ENCODE results near the gene SERPINA1.

Gene SERPINA1

DNA sequence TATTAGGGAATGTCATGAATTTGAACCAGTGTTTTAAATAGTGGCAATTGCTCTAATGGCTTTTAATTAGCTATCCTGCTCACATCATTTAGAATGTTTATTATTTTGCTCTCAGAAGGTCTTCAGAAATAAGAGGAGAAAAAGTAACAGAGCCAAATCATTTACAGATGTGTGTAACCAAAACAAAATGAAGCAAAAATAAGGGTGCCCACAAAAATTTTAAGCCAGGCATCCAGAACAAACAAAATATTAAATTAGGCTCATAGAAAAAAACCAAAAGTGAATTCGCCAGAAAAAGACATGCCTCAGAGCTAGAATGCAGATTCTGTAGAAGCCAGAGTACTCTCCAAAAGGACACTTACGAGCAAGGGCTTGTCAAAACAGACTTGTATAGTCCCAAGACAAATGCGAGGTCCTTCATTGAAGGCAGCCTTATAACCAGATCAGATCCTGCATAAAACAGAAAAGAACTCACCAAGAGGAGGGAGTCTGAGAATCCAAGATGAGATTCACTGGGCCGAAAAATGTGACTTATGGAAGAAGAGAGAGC is 20.2 kb upstream of the SERPINA1 start:
- no peaks in the 10 kb centered on the region for H3K27me3 ChIP-seq (ENCODE audit: insufficient read depth, low read length, poor library complexity)
- no peak overlapping the region for H3K4me3 ChIP-seq (ENCODE audit: low read depth in 1 of 2, low read length in 2 of 2)
- DNase-seq = no peak
- H4K20me1 ChIP-seq (ENCODE audit: insufficient read depth, low read length) = no peaks in the 10 kb centered on the region
- no peak for TF ChIP-seq EZH2 (IDR thresholded peaks at IDR 0.05; ENCODE audit: borderline replicate concordance, low read depth, low read length, severe bottlenecking)
- TF ChIP-seq, protein P1, sequence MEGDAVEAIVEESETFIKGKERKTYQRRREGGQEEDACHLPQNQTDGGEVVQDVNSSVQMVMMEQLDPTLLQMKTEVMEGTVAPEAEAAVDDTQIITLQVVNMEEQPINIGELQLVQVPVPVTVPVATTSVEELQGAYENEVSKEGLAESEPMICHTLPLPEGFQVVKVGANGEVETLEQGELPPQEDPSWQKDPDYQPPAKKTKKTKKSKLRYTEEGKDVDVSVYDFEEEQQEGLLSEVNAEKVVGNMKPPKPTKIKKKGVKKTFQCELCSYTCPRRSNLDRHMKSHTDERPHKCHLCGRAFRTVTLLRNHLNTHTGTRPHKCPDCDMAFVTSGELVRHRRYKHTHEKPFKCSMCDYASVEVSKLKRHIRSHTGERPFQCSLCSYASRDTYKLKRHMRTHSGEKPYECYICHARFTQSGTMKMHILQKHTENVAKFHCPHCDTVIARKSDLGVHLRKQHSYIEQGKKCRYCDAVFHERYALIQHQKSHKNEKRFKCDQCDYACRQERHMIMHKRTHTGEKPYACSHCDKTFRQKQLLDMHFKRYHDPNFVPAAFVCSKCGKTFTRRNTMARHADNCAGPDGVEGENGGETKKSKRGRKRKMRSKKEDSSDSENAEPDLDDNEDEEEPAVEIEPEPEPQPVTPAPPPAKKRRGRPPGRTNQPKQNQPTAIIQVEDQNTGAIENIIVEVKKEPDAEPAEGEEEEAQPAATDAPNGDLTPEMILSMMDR (IDR thresholded peaks at IDR 0.05; ENCODE audit: borderline replicate concordance, extremely low read depth, low read length, poor library complexity, severe bottlenecking) = no peak
- H3K27ac ChIP-seq (ENCODE audit: low read length) = no peak overlapping the region
- no peak for ATAC-seq (ENCODE audit: insufficient read depth, low read depth)
- H3K9ac ChIP-seq (ENCODE audit: low read depth, low read length) = no peak overlapping the region
- H3K4me2 ChIP-seq (ENCODE audit: insufficient read depth, low read length) = no peak overlapping the region
- H3K79me2 ChIP-seq (ENCODE audit: insufficient read depth, low read length) = no peaks in the 10 kb centered on the region
- no peaks in the 10 kb centered on the region for H3K36me3 ChIP-seq (ENCODE audit: insufficient read depth, low read length)
- H2AFZ ChIP-seq (ENCODE audit: low read depth, low read length) = no peak overlapping the region
- no peaks in the 10 kb centered on the region for H3K4me1 ChIP-seq (ENCODE audit: insufficient read depth, low read length)
- H3K9me3 ChIP-seq (ENCODE audit: insufficient read depth, low read length, severe bottlenecking) = peaks cover 3% of the 10 kb centered on the region

DNA sequence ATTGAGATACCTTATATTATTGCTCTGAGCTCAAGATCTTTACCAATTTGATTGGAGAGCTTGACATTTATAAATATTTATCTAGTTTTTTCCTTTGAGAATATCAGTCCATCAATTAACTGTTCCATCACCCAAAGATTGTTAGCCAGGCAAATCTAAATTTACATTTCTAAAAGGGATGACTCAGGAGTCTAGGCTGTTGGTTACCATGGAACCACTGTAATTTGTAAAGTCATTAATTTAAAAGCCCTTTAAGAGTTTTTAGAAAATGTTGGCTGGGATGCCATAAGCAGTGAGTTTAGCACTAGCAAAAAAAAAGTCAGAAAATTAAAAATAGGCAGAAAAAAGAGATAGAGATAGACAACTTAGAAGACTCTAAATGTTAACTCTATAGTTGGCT is 19.5 kb upstream of the SERPINA1 start:
- Histone ChIP-seq H3K9ac (ENCODE audit: low read depth, low read length) (no peak overlapping the region), H3K36me3 (ENCODE audit: insufficient read depth, low read length) (no peaks in the 10 kb centered on the region), H3K4me3 (ENCODE audit: low read depth in 1 of 2, low read length in 2 of 2) (no peak overlapping the region), H3K9me3 (ENCODE audit: insufficient read depth, low read length, severe bottlenecking) (peaks cover 3% of the 10 kb centered on the region), H3K79me2 (ENCODE audit: insufficient read depth, low read length) (no peaks in the 10 kb centered on the region), H3K27me3 (ENCODE audit: insufficient read depth, low read length, poor library complexity) (no peaks in the 10 kb centered on the region), H2AFZ (ENCODE audit: low read depth, low read length) (no peak overlapping the region), H3K4me1 (ENCODE audit: insufficient read depth, low read length) (no peaks in the 10 kb centered on the region), H3K4me2 (ENCODE audit: insufficient read depth, low read length) (no peak overlapping the region), H4K20me1 (ENCODE audit: insufficient read depth, low read length) (no peaks in the 10 kb centered on the region), H3K27ac (ENCODE audit: low read length) (no peak overlapping the region)
- TF ChIP-seq EZH2 (IDR thresholded peaks at IDR 0.05; ENCODE audit: borderline replicate concordance, low read depth, low read length, severe bottlenecking) = no peak
- TF ChIP-seq, protein P1 (IDR thresholded peaks at IDR 0.05; ENCODE audit: borderline replicate concordance, extremely low read depth, low read length, poor library complexity, severe bottlenecking) = no peak
- ATAC-seq (ENCODE audit: insufficient read depth, low read depth) = no peak
- no peak for DNase-seq

DNA sequence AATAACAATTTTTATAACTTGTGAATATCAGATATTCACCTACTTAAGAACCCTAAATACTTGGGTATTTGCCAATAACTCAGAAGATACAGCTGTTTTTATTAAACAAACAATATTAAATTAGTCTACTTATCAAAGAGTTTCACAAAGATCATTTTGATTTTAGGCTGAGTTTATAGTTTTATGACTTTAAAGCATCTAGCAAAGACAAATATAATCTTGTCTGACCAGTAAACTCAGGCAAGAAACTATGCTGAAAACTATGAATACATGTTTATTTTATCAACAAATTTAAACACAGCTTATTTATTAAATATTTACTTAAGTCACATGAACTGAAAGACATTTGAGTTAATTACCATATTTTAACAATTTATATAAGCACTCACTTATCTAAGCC is 18.5 kb upstream of the SERPINA1 start:
- Histone ChIP-seq H2AFZ (ENCODE audit: low read depth, low read length) (no peak overlapping the region), H3K9ac (ENCODE audit: low read depth, low read length) (no peak overlapping the region), H3K27me3 (ENCODE audit: insufficient read depth, low read length, poor library complexity) (no peaks in the 10 kb centered on the region), H3K79me2 (ENCODE audit: insufficient read depth, low read length) (no peaks in the 10 kb centered on the region), H3K4me3 (ENCODE audit: low read depth in 1 of 2, low read length in 2 of 2) (no peak overlapping the region), H3K4me1 (ENCODE audit: insufficient read depth, low read length) (no peaks in the 10 kb centered on the region), H3K27ac (ENCODE audit: low read length) (no peak overlapping the region), H3K36me3 (ENCODE audit: insufficient read depth, low read length) (no peaks in the 10 kb centered on the region), H3K4me2 (ENCODE audit: insufficient read depth, low read length) (no peak overlapping the region), H4K20me1 (ENCODE audit: insufficient read depth, low read length) (no peaks in the 10 kb centered on the region), H3K9me3 (ENCODE audit: insufficient read depth, low read length, severe bottlenecking) (peaks cover 3% of the 10 kb centered on the region)
- ATAC-seq (ENCODE audit: insufficient read depth, low read depth) (no peak), DNase-seq (no peak)
- TF ChIP-seq EZH2 (IDR thresholded peaks at IDR 0.05; ENCODE audit: borderline replicate concordance, low read depth, low read length, severe bottlenecking) = no peak
- TF ChIP-seq, protein P1 (IDR thresholded peaks at IDR 0.05; ENCODE audit: borderline replicate concordance, extremely low read depth, low read length, poor library complexity, severe bottlenecking) = no peak

GRCh38 chr14:94405486-94405885 is 17.1 kb upstream of the SERPINA1 start:
- no peak for DNase-seq
- no peak for ATAC-seq (ENCODE audit: insufficient read depth, low read depth)
- H3K9ac ChIP-seq (ENCODE audit: low read depth, low read length) = no peak overlapping the region
- no peak overlapping the region for H3K4me3 ChIP-seq (ENCODE audit: low read depth in 1 of 2, low read length in 2 of 2)
- TF ChIP-seq, protein P1 (IDR thresholded peaks at IDR 0.05; ENCODE audit: borderline replicate concordance, extremely low read depth, low read length, poor library complexity, severe bottlenecking) = no peak
- no peaks in the 10 kb centered on the region for H3K36me3 ChIP-seq (ENCODE audit: insufficient read depth, low read length)
- no peaks in the 10 kb centered on the region for H3K4me1 ChIP-seq (ENCODE audit: insufficient read depth, low read length)
- no peaks in the 10 kb centered on the region for H3K79me2 ChIP-seq (ENCODE audit: insufficient read depth, low read length)
- H3K9me3 ChIP-seq (ENCODE audit: insufficient read depth, low read length, severe bottlenecking) = peaks cover 3% of the 10 kb centered on the region
- H2AFZ ChIP-seq (ENCODE audit: low read depth, low read length) = no peak overlapping the region
- no peak overlapping the region for H3K27ac ChIP-seq (ENCODE audit: low read length)
- no peak overlapping the region for H3K4me2 ChIP-seq (ENCODE audit: insufficient read depth, low read length)
- no peaks in the 10 kb centered on the region for H3K27me3 ChIP-seq (ENCODE audit: insufficient read depth, low read length, poor library complexity)
- H4K20me1 ChIP-seq (ENCODE audit: insufficient read depth, low read length) = no peaks in the 10 kb centered on the region

Data from DND-41 (cell line).